Thoracic aorta (tissue), 2 donors: ENCODE data around the gene BNIPL. TPM values are rescaled to one million over a fixed set of nuclear protein-coding genes. Genes with fewer than 3 reads are reported as not detected.

Experiments
- ATAC-seq: fragments of 150-250 bp; one replicate; pipeline ENCODE4 v1.8.0; 2017; ENCODE audit warnings: low read depth; ENCODE audit not compliant: insufficient number of reproducible peaks, low FRiP score
- DNase-seq: peaks from one replicate; pipeline ENCODE4 v3.0.0-alpha.2; 2020; ENCODE audit warnings: low spot score
- H3K27ac ChIP-seq, 2 donors: fragments of 200-600 bp; sonication (generic); 1 replicate in 1 of 2; 2 replicates in 1 of 2; pipeline ENCODE4 v1.5.1; 2016; ENCODE audit warnings: mild to moderate bottlenecking in 2 of 2, moderate library complexity in 2 of 2
- H3K27me3 ChIP-seq: fragments of 200-600 bp; sonication (generic); replicated peaks from 2 replicates; pipeline ENCODE4 v1.6.0; 2016; ENCODE audit warnings: mild to moderate bottlenecking; ENCODE audit not compliant: insufficient read depth
- H3K36me3 ChIP-seq: fragments of 200-600 bp; sonication (generic); one replicate; pipeline ENCODE4 v1.5.1; 2016
- H3K4me1 ChIP-seq, 2 donors: fragments of 200-600 bp; sonication (generic); 1 replicate in 1 of 2; 2 replicates in 1 of 2; pipeline versions ENCODE4 v1.5.1 to v1.6.0; 2016; ENCODE audit warnings: low read depth in 2 of 2, mild to moderate bottlenecking in 1 of 2; ENCODE audit not compliant: control insufficient read depth in 1 of 2
- H3K4me3 ChIP-seq: fragments of 200-600 bp; sonication (generic); 2 replicates; pipeline ENCODE4 v1.5.1; 2016; ENCODE audit warnings: mild to moderate bottlenecking
- H3K9me3 ChIP-seq: fragments of 200-600 bp; sonication (generic); 2 replicates; pipeline ENCODE4 v1.5.1; 2016
- total RNA-seq, 2 donors: library from RNA; depleted of rRNA; stranded (reverse); fragments of >200 nt; gene quantifications; one replicate each; pipeline versions ENCODE4 v1.1.0 to v1.2.3, GENCODE V29; 2016
- TF ChIP-seq, protein P1 (sequence below): fragments of 200-600 bp; sonication (generic); IDR thresholded peaks from one replicate; pipeline ENCODE4 v1.5.1; 2019; ENCODE audit warnings: antibody characterized with exemption

The BNIPL gene
- total RNA-seq, 2 donors from 2014 or later, result 0.14 to 2.6 TPM

GRCh38 chr1:151069103-151069486 lies 32.7 kb downstream of the BNIPL start:
- Histone ChIP-seq H3K9me3 (no peaks in the 10 kb centered on the region), H3K4me1 (peaks cover 0 to 19% of the 10 kb centered on the region in 2 donors), H3K36me3 (peaks cover 5% of the 10 kb centered on the region), H3K27ac (peak overlapping the region; percentile 99 to 100), H3K27me3 (no peaks in the 10 kb centered on the region), H3K4me3 (no peak overlapping the region)
- ATAC-seq (no peak), DNase-seq (no peak)
- TF ChIP-seq, protein P1, sequence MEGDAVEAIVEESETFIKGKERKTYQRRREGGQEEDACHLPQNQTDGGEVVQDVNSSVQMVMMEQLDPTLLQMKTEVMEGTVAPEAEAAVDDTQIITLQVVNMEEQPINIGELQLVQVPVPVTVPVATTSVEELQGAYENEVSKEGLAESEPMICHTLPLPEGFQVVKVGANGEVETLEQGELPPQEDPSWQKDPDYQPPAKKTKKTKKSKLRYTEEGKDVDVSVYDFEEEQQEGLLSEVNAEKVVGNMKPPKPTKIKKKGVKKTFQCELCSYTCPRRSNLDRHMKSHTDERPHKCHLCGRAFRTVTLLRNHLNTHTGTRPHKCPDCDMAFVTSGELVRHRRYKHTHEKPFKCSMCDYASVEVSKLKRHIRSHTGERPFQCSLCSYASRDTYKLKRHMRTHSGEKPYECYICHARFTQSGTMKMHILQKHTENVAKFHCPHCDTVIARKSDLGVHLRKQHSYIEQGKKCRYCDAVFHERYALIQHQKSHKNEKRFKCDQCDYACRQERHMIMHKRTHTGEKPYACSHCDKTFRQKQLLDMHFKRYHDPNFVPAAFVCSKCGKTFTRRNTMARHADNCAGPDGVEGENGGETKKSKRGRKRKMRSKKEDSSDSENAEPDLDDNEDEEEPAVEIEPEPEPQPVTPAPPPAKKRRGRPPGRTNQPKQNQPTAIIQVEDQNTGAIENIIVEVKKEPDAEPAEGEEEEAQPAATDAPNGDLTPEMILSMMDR, result no peak

DNA sequence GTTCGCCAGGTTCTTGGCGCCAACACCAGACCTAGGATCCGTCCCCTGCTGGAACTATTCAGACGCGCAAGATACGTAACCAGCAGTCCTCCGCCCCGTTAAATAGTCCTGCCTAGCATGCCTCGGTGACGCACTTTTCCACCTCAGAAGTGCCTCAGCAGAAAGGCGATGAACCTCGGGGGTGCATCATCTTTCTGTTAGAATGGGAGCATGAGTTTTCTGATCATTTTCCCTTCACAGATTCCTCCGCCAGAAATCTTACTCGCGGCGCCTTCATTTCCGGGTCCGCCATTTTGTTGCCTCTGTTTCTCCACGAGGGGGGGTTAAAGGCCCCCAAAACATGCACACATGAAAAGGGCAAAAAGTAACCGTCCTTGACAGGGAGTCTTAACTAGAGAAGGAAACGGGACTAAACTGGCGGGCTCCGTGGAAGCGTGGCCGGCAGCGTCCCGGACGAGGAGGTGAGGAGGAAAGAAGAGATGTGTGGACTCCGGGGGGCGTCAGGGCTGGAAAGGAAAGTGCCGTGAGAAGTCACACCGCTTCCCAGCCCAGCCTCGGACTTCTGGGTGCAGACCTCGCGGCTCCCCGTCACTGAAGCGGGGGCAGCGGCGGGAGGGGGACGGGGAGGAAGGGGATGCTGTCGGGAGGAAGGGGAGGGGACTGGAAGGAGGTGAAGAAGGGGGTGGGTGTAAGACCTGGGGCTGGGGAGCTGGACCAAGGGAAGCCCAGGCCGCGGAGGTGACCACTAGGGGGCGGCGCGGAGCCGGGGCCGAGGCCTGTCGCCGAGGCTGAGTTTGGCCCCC lies 34.3 kb downstream of the BNIPL start, which contains the start of gene GABPB2:
Gene GABPB2, plus strand, starts transcription at position 288 of the 803 bp plus-strand sequence. CDS start 17,429 bp downstream, outside the sequence.
- H3K27me3 ChIP-seq, result no peaks in the 10 kb centered on the region
- DNase-seq, result peak; percentile 83
- peak within 1 kb of the TSS; percentile 99 to 100 for H3K27ac ChIP-seq
- H3K4me3 ChIP-seq, result peak within 1 kb of the TSS; percentile 95
- peak; percentile 79 for ATAC-seq
- no peaks in the 10 kb centered on the region for H3K9me3 ChIP-seq
- TF ChIP-seq, protein P1, result peak; percentile 92
- H3K4me1 ChIP-seq, result peaks cover 0 to 19% of the 10 kb centered on the region in 2 donors
- H3K36me3 ChIP-seq, result peaks cover 5% of the 10 kb centered on the region

- H3K27ac ChIP-seq, result no peak overlapping the region
- no peak for ATAC-seq
- TF ChIP-seq, protein P1, result no peak
- H3K36me3 ChIP-seq, result peaks cover 5% of the 10 kb centered on the region
- no peak for DNase-seq
- H3K4me3 ChIP-seq, result no peak overlapping the region
- no peaks in the 10 kb centered on the region for H3K9me3 ChIP-seq
- peaks cover 0 to 19% of the 10 kb centered on the region in 2 donors for H3K4me1 ChIP-seq
- H3K27me3 ChIP-seq, result no peaks in the 10 kb centered on the region
Measured at GRCh38 chr1:151072224-151072623, 35.8 kb downstream of the BNIPL start.

DNA sequence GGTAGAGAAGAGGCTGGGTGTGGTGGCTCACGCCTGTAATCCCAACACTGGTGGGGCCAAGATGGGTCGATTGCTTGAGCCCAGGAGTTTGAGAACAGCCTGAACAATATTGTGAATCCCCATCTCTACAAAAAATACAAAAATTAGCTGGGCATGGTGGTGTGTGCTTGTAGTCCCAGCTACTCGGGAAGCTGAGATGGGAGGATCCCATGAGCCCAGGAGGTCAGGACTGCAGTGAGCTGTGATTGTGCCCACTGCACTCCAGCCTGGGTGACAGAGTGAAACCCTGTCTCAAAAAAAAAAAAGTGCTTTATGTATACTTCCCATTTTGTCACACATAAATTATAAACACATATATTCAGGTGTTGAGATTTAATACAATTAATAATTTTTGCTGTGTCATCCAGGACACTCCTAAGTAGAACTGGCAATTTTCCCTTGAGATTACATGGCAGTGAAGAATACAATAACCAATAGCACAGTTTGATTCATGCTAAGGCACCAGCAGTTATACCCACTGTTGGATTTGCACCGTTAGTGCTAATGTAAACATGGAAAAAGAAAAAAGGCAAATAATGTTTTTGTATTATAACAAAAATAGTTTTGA lies 49.7 kb downstream of the BNIPL start:
- DNase-seq (no peak), ATAC-seq (no peak)
- TF ChIP-seq, protein P1, result no peak
- Histone ChIP-seq H3K9me3 (no peaks in the 10 kb centered on the region), H3K27ac (no peak overlapping the region), H3K27me3 (no peaks in the 10 kb centered on the region), H3K4me1 (no peaks in the 10 kb centered on the region), H3K4me3 (no peak overlapping the region), H3K36me3 (no peaks in the 10 kb centered on the region)

Other genes starting within 250 kb of the BNIPL start
- 100 to 1,000 TPM in 1 of 2 donors, 10 to 100 TPM in 1; 70.7 to 117 TPM for gene CTSK, start 228.3 kb upstream of the BNIPL start, total RNA-seq
- gene ARNT, start 160.0 kb upstream of the BNIPL start, total RNA-seq, result 10 to 100 TPM; 60.9 to 73.2 TPM
- not detected for gene CTXND2, start 149.4 kb upstream of the BNIPL start, total RNA-seq
- gene SETDB1, start 110.2 kb upstream of the BNIPL start, total RNA-seq, result 10 to 100 TPM; 38.9 to 42.7 TPM
- 100 to 1,000 TPM; 102 to 122 TPM for gene CERS2, start 61.8 kb upstream of the BNIPL start, total RNA-seq
- not detected for gene ANXA9, start 54.3 kb upstream of the BNIPL start, total RNA-seq
- gene MINDY1, start 29.7 kb upstream of the BNIPL start, total RNA-seq, result 10 to 100 TPM; 16.9 to 28.3 TPM
- gene PRUNE1, start 28.1 kb upstream of the BNIPL start, total RNA-seq, result 10 to 100 TPM; 16.5 to 21.3 TPM
- 1 to 10 TPM; 5.0 to 5.3 TPM for gene C1orf56, start 11.2 kb downstream of the BNIPL start, total RNA-seq
- gene CDC42SE1, start 23.0 kb downstream of the BNIPL start, total RNA-seq, result 100 to 1,000 TPM in 1 of 2 donors, 10 to 100 TPM in 1; 66.2 to 134 TPM
- 1 to 10 TPM; 1.2 to 3.1 TPM for gene MLLT11, start 23.8 kb downstream of the BNIPL start, total RNA-seq
- 10 to 100 TPM; 24.6 to 33.0 TPM for gene GABPB2, start 34.2 kb downstream of the BNIPL start, total RNA-seq
- 1 to 10 TPM; 6.3 to 6.8 TPM for gene SEMA6C, start 110.0 kb downstream of the BNIPL start, total RNA-seq
- 10 to 100 TPM in 1 of 2 donors, 1 to 10 TPM in 1; 3.9 to 14.1 TPM for gene TNFAIP8L2, start 120.1 kb downstream of the BNIPL start, total RNA-seq
- 1 to 10 TPM; 5.6 to 8.7 TPM for gene LYSMD1, start 129.3 kb downstream of the BNIPL start, total RNA-seq
- gene SCNM1, start 129.6 kb downstream of the BNIPL start, total RNA-seq, result 10 to 100 TPM; 19.1 to 27.7 TPM
- not detected for gene TMOD4, start 139.4 kb downstream of the BNIPL start, total RNA-seq
- gene VPS72, start 153.6 kb downstream of the BNIPL start, total RNA-seq, result 10 to 100 TPM; 32.5 to 39.7 TPM
- 10 to 100 TPM; 49.7 to 97.6 TPM for gene PIP5K1A, start 162.0 kb downstream of the BNIPL start, total RNA-seq
- gene PSMD4, start 218.1 kb downstream of the BNIPL start, total RNA-seq, result 10 to 100 TPM; 79.1 to 87.6 TPM
- gene ZNF687, start 245.7 kb downstream of the BNIPL start, total RNA-seq, result 10 to 100 TPM; 22.7 to 32.2 TPM